ENCODE results near the gene LGSN.

The LGSN gene

DNA sequence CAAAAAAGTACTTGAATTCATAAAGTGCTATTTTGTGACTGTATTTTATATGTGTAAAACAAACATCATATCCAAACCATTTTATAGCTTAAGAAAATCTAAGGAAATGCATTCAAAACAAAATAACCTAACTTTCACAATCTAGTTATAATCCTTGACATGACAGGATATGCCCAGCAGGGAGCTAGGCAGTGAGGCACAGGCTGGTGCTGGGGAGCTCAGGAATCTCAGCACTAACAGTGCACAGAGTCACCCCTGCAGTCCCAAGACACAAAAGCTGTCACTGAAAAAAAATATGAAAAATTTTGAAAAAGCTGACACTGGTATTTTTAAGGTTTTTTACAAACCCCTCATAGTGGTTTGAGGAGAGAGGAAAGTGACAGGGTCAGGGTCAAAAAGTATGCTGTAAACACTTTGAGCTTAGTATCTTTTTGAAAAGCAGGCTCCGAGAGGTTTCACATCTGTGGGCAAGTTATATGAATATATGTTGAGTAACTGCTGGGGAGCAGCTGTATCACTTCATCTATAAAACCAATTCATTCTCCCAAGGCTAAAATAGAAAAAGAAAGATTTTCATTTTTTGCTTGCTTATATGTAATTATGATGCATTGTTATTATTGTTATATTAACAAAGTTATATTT lies 24.1 kb downstream of the LGSN start:
- no peaks in the 10 kb centered on the region for H3K36me3 ChIP-seq (ENCODE audit: insufficient read depth, low read length)
- no peak overlapping the region for H3K4me2 ChIP-seq (ENCODE audit: insufficient read depth, low read length)
- no peak for DNase-seq
- TF ChIP-seq CTCF (IDR thresholded peaks at IDR 0.05; ENCODE audit: borderline replicate concordance, extremely low read depth, low read length, poor library complexity, severe bottlenecking), result no peak
- no peak for TF ChIP-seq EZH2 (IDR thresholded peaks at IDR 0.05; ENCODE audit: borderline replicate concordance, low read depth, low read length, severe bottlenecking)
- H3K4me1 ChIP-seq (ENCODE audit: insufficient read depth, low read length), result no peaks in the 10 kb centered on the region
- H3K9ac ChIP-seq (ENCODE audit: low read depth, low read length), result no peak overlapping the region
- H3K79me2 ChIP-seq (ENCODE audit: insufficient read depth, low read length), result no peaks in the 10 kb centered on the region
- ATAC-seq (ENCODE audit: insufficient read depth, low read depth), result no peak
- no peaks in the 10 kb centered on the region for H4K20me1 ChIP-seq (ENCODE audit: insufficient read depth, low read length)
- no peaks in the 10 kb centered on the region for H3K9me3 ChIP-seq (ENCODE audit: insufficient read depth, low read length, severe bottlenecking)
- no peaks in the 10 kb centered on the region for H3K27me3 ChIP-seq (ENCODE audit: insufficient read depth, low read length, poor library complexity)
- no peak overlapping the region for H3K4me3 ChIP-seq (ENCODE audit: low read depth in 1 of 2, low read length in 2 of 2)
- H2AFZ ChIP-seq (ENCODE audit: low read depth, low read length), result no peak overlapping the region
- no peak overlapping the region for H3K27ac ChIP-seq (ENCODE audit: low read length)

GRCh38 chr6:63290492-63291058 lies 29.2 kb downstream of the LGSN start:
- H2AFZ ChIP-seq (ENCODE audit: low read depth, low read length), result no peak overlapping the region
- no peak overlapping the region for H3K4me2 ChIP-seq (ENCODE audit: insufficient read depth, low read length)
- no peaks in the 10 kb centered on the region for H3K79me2 ChIP-seq (ENCODE audit: insufficient read depth, low read length)
- H3K4me1 ChIP-seq (ENCODE audit: insufficient read depth, low read length), result no peaks in the 10 kb centered on the region
- ATAC-seq (ENCODE audit: insufficient read depth, low read depth) (no peak), DNase-seq (no peak)
- H3K9ac ChIP-seq (ENCODE audit: low read depth, low read length), result no peak overlapping the region
- H3K9me3 ChIP-seq (ENCODE audit: insufficient read depth, low read length, severe bottlenecking), result no peaks in the 10 kb centered on the region
- TF ChIP-seq CTCF (IDR thresholded peaks at IDR 0.05; ENCODE audit: borderline replicate concordance, extremely low read depth, low read length, poor library complexity, severe bottlenecking), result no peak
- no peak for TF ChIP-seq EZH2 (IDR thresholded peaks at IDR 0.05; ENCODE audit: borderline replicate concordance, low read depth, low read length, severe bottlenecking)
- no peaks in the 10 kb centered on the region for H3K27me3 ChIP-seq (ENCODE audit: insufficient read depth, low read length, poor library complexity)
- H4K20me1 ChIP-seq (ENCODE audit: insufficient read depth, low read length), result no peaks in the 10 kb centered on the region
- no peak overlapping the region for H3K27ac ChIP-seq (ENCODE audit: low read length)
- H3K4me3 ChIP-seq (ENCODE audit: low read depth in 1 of 2, low read length in 2 of 2), result no peak overlapping the region
- H3K36me3 ChIP-seq (ENCODE audit: insufficient read depth, low read length), result no peaks in the 10 kb centered on the region

DNA sequence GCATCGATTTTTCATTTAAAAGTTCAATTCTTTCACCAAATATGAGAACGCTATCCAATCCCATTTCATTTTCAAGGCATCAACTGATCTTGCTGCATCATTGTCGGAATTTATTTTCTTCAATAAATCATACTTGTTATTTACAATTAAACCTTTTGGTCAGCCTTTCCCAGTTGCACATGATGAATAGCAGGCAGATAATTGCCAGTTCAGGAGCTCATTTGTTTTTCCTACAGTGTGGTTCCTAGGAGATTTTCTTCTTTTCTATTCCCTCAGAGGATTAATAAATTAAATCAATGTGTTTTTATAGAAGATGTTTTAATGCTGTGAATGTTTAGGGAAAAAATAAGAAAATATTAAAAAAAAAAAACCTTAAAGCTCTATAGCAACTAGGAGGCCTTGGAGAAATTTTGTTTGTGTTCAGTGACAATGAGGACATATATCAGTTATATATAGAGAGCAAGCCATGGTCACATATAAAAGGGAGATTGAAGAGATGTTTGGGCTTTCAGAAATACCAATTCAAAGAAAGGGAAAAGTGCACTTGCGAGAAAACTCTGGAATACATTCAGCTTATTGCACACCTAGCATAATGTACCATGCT lies 30.4 kb downstream of the LGSN start:
- no peak overlapping the region for H3K4me2 ChIP-seq (ENCODE audit: insufficient read depth, low read length)
- H3K27me3 ChIP-seq (ENCODE audit: insufficient read depth, low read length, poor library complexity), result no peaks in the 10 kb centered on the region
- DNase-seq (no peak), ATAC-seq (ENCODE audit: insufficient read depth, low read depth) (no peak)
- no peaks in the 10 kb centered on the region for H3K4me1 ChIP-seq (ENCODE audit: insufficient read depth, low read length)
- H2AFZ ChIP-seq (ENCODE audit: low read depth, low read length), result no peak overlapping the region
- H3K9ac ChIP-seq (ENCODE audit: low read depth, low read length), result no peak overlapping the region
- no peaks in the 10 kb centered on the region for H4K20me1 ChIP-seq (ENCODE audit: insufficient read depth, low read length)
- TF ChIP-seq EZH2 (IDR thresholded peaks at IDR 0.05; ENCODE audit: borderline replicate concordance, low read depth, low read length, severe bottlenecking) (no peak), CTCF (IDR thresholded peaks at IDR 0.05; ENCODE audit: borderline replicate concordance, extremely low read depth, low read length, poor library complexity, severe bottlenecking) (no peak)
- no peaks in the 10 kb centered on the region for H3K9me3 ChIP-seq (ENCODE audit: insufficient read depth, low read length, severe bottlenecking)
- no peak overlapping the region for H3K27ac ChIP-seq (ENCODE audit: low read length)
- H3K79me2 ChIP-seq (ENCODE audit: insufficient read depth, low read length), result no peaks in the 10 kb centered on the region
- H3K4me3 ChIP-seq (ENCODE audit: low read depth in 1 of 2, low read length in 2 of 2), result no peak overlapping the region
- H3K36me3 ChIP-seq (ENCODE audit: insufficient read depth, low read length), result no peaks in the 10 kb centered on the region
